HEK293 (cell line): ENCODE results near the gene KRT9.

Source experiments
- CTCF ChIA-PET: fragments of 350-600 bp; formaldehyde crosslinking; extraction: SDS; loops from one replicate; lab custom pipeline; 2021; ENCODE audit warnings: antibody characterized with exemption; lab: Yijun Ruan, JAX
- POLR2A ChIA-PET: fragments of 300-600 bp; formaldehyde crosslinking; extraction: SDS; loops from one replicate; lab custom pipeline; 2020; ENCODE audit warnings: antibody characterized with exemption, inconsistent platforms; lab: Yijun Ruan, JAX
- H3K27ac ChIP-seq: fragments of 200-500 bp; sonication (Bioruptor generic); 2 replicates; pipeline ENCODE4 v1.5.1; 2014; ENCODE audit warnings: low read depth, low read length, control low read depth, inconsistent platforms; ENCODE audit errors: extremely low read depth
- H3K36me3 ChIP-seq, 2 experiments: fragments of 200-500 bp in 1 of 2; sonication (Bioruptor generic) in 1 of 2; 1 replicate in 1 of 2; 2 replicates in 1 of 2; pipeline ENCODE4 v1.5.1; 2014 to 2017; ENCODE audit warnings: inconsistent platforms in 2 of 2, low read length in 2 of 2; ENCODE audit not compliant: control insufficient read depth in 2 of 2, insufficient read depth in 1 of 2
- H3K4me1 ChIP-seq: fragments of 200-500 bp; sonication (Bioruptor generic); 2 replicates; pipeline ENCODE4 v1.5.1; 2014; ENCODE audit warnings: mild to moderate bottlenecking, low read length, inconsistent platforms; ENCODE audit not compliant: control insufficient read depth, insufficient read depth
- H3K4me3 ChIP-seq: 2 replicates; pipeline ENCODE4 v1.5.1; 2011; ENCODE audit warnings: low read depth, mild to moderate bottlenecking, control low read depth, low read length, moderate library complexity
- H3K9me3 ChIP-seq: fragments of 200-500 bp; sonication (Bioruptor generic); 2 replicates; pipeline ENCODE4 v1.5.1; 2014; ENCODE audit warnings: low read depth, low read length, inconsistent platforms; ENCODE audit not compliant: control insufficient read depth, insufficient read depth
- BCL6B ChIP-seq: fragments of 450-650 bp; formaldehyde crosslinking; IDR thresholded peaks from 2 replicates; pipeline ENCODE4 v1.5.1; 2017; ENCODE audit warnings: missing biosample characterization, missing genetic modification characterization
- HOXA7 ChIP-seq: sonication (generic); formaldehyde crosslinking; IDR thresholded peaks from 2 replicates; pipeline ENCODE4 v1.8.1; 2022; ENCODE audit warnings: missing genetic modification reagents, borderline replicate concordance
- KLF16 ChIP-seq: fragments of 450-650 bp; formaldehyde crosslinking; IDR thresholded peaks from 2 replicates; pipeline ENCODE4 v1.5.1; 2017; ENCODE audit warnings: missing biosample characterization, missing genetic modification characterization
- KLF17 ChIP-seq: fragments of 450-650 bp; formaldehyde crosslinking; IDR thresholded peaks from 2 replicates; pipeline ENCODE4 v1.5.1; 2016; ENCODE audit warnings: missing biosample characterization, missing genetic modification characterization
- MEIS1 ChIP-seq: sonication (generic); formaldehyde crosslinking; IDR thresholded peaks from 2 replicates; pipeline ENCODE4 v1.8.1; 2022; ENCODE audit warnings: missing genetic modification reagents, mild to moderate bottlenecking, borderline replicate concordance
- PRDM2 ChIP-seq: fragments of 450-650 bp; formaldehyde crosslinking; IDR thresholded peaks from 2 replicates; pipeline ENCODE4 v1.5.1; 2016; ENCODE audit warnings: missing biosample characterization, missing genetic modification characterization, borderline replicate concordance
- PRDM6 ChIP-seq: fragments of 450-650 bp; formaldehyde crosslinking; IDR thresholded peaks from 2 replicates; pipeline ENCODE4 v1.5.1; 2017; ENCODE audit warnings: missing biosample characterization, missing genetic modification characterization
- ZBTB17 ChIP-seq: fragments of 450-650 bp; formaldehyde crosslinking; IDR thresholded peaks from 2 replicates; pipeline ENCODE4 v1.5.1; 2016; ENCODE audit warnings: missing biosample characterization, missing genetic modification characterization
- ZFHX2 ChIP-seq: fragments of 450-650 bp; formaldehyde crosslinking; conservative IDR thresholded peaks from 2 replicates; pipeline ENCODE4 v1.5.1; 2016; ENCODE audit warnings: missing biosample characterization, missing genetic modification characterization
- ZNF292 ChIP-seq: fragments of 450-650 bp; formaldehyde crosslinking; IDR thresholded peaks from 2 replicates; pipeline ENCODE4 v1.5.1; 2016; ENCODE audit warnings: low read depth, missing biosample characterization, missing genetic modification characterization, borderline replicate concordance
- ZNF518A ChIP-seq: fragments of 450-650 bp; formaldehyde crosslinking; conservative IDR thresholded peaks from 2 replicates; pipeline ENCODE4 v1.5.1; 2016; ENCODE audit warnings: low read depth, missing biosample characterization, missing genetic modification characterization
- ZNF530 ChIP-seq: fragments of 450-650 bp; formaldehyde crosslinking; IDR thresholded peaks from 2 replicates; pipeline ENCODE4 v1.5.1; 2016; ENCODE audit warnings: low read depth, missing biosample characterization, missing genetic modification characterization
- ZNF623 ChIP-seq: fragments of 450-650 bp; formaldehyde crosslinking; IDR thresholded peaks from 2 replicates; pipeline ENCODE4 v1.5.1; 2016; ENCODE audit warnings: missing biosample characterization, missing genetic modification characterization
- ZNF660 ChIP-seq: fragments of 450-650 bp; IDR thresholded peaks from 2 replicates; pipeline ENCODE4 v1.5.1; 2018; ENCODE audit warnings: missing biosample characterization, mild to moderate bottlenecking, missing genetic modification characterization
- ZNF785 ChIP-seq: fragments of 450-650 bp; formaldehyde crosslinking; IDR thresholded peaks from 2 replicates; pipeline ENCODE4 v1.5.1; 2016; ENCODE audit warnings: missing biosample characterization, missing genetic modification characterization

The KRT9 gene

GRCh38 chr17:41539071-41539492 is 32.8 kb downstream of the KRT9 start:
- Histone ChIP-seq H3K4me3 (no peak overlapping the region), H3K4me1 (no peaks in the 10 kb centered on the region), H3K9me3 (no peaks in the 10 kb centered on the region), H3K36me3 (no peaks in the 10 kb centered on the region), H3K27ac (no peak overlapping the region)
- POLR2A ChIA-PET = interaction anchor here (1.0 kb wide), 1 partner anchor 10 kb away, joined by 3 read pairs; no protein-coding TSS in a partner anchor
- TF ChIP-seq ZFHX2 (tag by site-specific recombination) (no peak), ZNF292 (tag by site-specific recombination) (no peak), ZBTB17 (tag by site-specific recombination) (no peak), PRDM6 (tag by site-specific recombination) (no peak), ZNF530 (tag by site-specific recombination) (no peak), HOXA7 (CRISPR knock-in tag) (no peak), ZNF785 (tag by site-specific recombination) (no peak), KLF17 (tag by site-specific recombination) (no peak), MEIS1 (CRISPR knock-in tag) (no peak), ZNF623 (tag by site-specific recombination) (no peak), BCL6B (tag by site-specific recombination) (no peak), KLF16 (tag by site-specific recombination) (no peak), ZNF518A (tag by site-specific recombination) (no peak), PRDM2 (no peak), ZNF660 (no peak)
- CTCF ChIA-PET = interaction anchor here (1.1 to 9.3 kb wide), 4 partner anchors 11 to 124 kb away, joined by 4 to 113 read pairs (median 4); no protein-coding TSS in a partner anchor
